ENCODE data around the gene PROS1.
"Not testable (repeated sequence)": the region's sequence is repeated elsewhere in the genome, so short reads cannot be mapped to it uniquely, and the experiment has no call there.

The PROS1 gene

DNA sequence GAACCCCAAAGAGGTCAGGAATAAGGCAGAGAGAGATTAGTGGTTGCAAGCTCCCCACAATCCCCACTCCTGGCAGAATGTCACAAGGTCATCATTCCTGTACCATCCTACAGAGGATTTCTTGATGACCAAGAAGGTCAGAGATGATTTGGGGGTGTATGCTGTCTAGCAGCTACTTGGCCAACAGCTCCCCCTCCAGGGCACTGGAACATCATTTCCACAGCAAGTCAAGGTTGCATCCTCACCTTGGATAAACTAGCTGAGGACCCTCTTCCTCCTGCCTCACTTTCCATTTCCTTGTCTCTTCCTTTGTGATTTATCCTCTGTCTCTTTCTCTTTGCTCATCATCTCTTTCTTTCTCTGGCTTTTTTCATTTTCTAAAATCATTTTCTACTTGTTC is 106.3 kb downstream of the PROS1 start:
- no peak for DNase-seq

DNA sequence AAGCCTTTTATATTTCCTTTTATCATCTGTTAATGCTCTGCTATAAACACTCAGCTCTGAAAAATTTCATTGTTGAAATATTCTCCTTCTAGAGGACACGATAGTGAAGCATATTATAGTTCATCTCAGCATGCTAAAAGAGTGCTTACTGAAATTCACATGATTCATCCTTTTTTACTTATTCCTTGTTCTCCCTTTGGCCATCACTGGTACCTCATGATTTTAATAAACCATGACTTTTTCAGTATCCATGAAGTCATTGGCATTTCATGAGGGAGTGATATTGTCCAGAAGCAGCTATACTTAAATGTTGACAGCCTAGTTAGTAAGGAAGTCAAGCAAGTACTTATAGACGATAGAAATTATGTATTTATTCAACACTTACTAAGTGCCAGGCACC is 112.7 kb downstream of the PROS1 start:
- DNase-seq, result no peak

DNA sequence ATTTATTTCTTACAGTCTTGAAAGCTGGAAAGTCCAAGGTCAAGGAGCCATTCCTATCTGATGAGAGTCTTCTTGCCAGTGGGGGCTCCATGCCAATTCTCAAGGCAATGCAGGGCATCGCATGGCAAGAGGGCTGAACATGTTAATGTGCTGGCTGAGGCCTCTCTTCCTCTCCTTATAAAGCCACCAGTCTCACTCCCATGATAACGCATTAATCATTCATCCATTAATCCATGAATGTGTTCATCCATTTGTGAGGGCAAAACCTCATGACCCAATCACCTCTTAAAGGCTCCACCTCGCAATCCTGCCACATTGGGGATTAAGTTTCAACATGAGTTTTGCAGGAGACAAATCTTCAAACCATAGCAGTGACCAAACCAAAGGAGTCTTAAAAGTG is 118.3 kb downstream of the PROS1 start:
- no peak for DNase-seq

DNA sequence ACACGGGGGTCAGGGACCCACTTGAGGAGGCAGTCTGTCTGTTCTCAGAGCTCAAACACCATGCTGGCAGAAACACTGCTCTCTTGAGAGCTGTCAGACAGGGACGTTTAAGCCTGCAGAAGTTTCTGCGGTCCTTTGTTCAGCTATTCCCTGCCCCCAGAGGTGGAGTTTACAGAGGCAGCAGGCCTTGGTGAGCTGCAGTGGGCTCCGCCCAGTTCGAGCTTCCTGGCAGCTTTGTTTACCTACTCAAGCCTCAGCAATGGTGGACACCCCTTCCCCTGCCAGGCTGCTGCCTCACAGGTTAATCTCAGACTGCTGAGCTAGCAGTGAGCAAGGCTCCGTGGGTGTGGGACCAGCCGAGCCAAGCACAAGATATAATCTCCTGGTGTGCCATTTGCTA is 121.5 kb downstream of the PROS1 start:
- not testable (repeated sequence) for DNase-seq

DNA sequence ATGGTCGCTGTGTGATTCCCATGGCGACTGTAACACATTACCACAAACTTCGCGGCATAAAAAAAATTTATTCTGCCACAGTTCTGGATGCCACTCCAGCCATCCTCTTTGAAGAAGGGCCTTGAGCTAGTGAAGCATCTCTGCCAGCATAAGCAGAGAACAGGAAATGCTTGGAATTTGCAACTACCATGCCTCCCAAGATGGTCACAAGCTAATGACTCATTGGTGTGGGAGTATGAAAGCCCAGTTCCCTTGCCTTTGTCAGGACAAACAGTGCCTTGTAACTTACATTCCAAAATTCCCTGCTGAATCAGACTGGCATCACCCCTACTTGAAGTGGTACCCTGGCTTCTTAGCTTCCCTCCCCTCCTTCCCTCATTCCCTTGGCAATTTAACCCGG is 129.7 kb downstream of the PROS1 start:
- no peak for DNase-seq

DNA sequence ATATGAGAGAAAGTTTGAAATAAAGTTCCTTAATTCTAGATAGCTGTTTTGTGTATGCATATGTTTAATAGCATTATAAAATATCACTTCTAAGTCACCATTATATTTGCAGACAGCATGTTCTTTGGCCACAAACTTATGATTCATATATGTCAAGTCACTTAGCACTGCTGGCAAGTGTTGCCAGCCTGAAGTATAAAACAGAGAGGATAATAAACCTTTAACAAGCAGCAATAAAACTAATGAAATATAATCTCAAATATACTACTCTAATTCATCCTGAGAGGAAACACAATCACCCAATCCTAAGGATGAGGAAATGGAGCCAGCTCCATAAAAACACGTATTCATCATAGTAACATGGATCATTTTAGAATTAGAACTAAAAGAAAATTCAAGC is 134.5 kb downstream of the PROS1 start:
- DNase-seq, result not testable (repeated sequence)
